HCT116 (cell line): ENCODE results near the gene TAGLN.
"Not testable (repeated sequence)": the region's sequence is repeated elsewhere in the genome, so short reads cannot be mapped to it uniquely, and the experiment has no call there.

Source experiments
- CEBPB ChIP-seq: IDR thresholded peaks from 2 replicates; pipeline ENCODE4 v1.6.1; 2012; ENCODE audit warnings: low read depth
- CTCF ChIP-seq, 3 experiments: fragments of 200-600 bp in 1 of 3; sonication (generic) in 1 of 3; IDR thresholded peaks in 2 of 3; conservative IDR thresholded peaks in 1 of 3; 2 replicates each; pipeline ENCODE4 v1.5.1; 2012 to 2017; ENCODE audit warnings: low read depth in 2 of 3, low read length in 2 of 3, antibody characterized with exemption in 1 of 3, borderline replicate concordance in 1 of 3, control low read depth in 1 of 3, mild to moderate bottlenecking in 1 of 3, mixed read lengths in 1 of 3, mixed run types in 1 of 3, moderate library complexity in 1 of 3; ENCODE audit not compliant: insufficient read depth in 1 of 3
- ELF1 ChIP-seq: IDR thresholded peaks from 2 replicates; pipeline ENCODE4 v1.6.1; 2012; ENCODE audit warnings: low read depth, borderline replicate concordance
- EZH2 ChIP-seq: fragments of 200-600 bp; sonication (generic); IDR thresholded peaks from 2 replicates; pipeline ENCODE4 v1.6.1; 2017; ENCODE audit warnings: antibody characterized with exemption, mixed run types
- POLR2A ChIP-seq: IDR thresholded peaks from 2 replicates; pipeline ENCODE4 v1.7.0; 2011; ENCODE audit warnings: borderline replicate concordance; ENCODE audit not compliant: insufficient read depth, insufficient read length; ENCODE audit errors: extremely low read depth
- POLR2AphosphoS5 ChIP-seq: IDR thresholded peaks from 2 replicates; pipeline ENCODE4 v1.6.1; 2011; ENCODE audit warnings: mild to moderate bottlenecking, low read depth, low read length, moderate library complexity
- RAD21 ChIP-seq: IDR thresholded peaks from 2 replicates; pipeline ENCODE4 v1.6.1; 2012; ENCODE audit warnings: low read depth, mild to moderate bottlenecking
- REST ChIP-seq: IDR thresholded peaks from 2 replicates; pipeline ENCODE4 v1.6.1; 2012; ENCODE audit warnings: low read depth
- SIN3A ChIP-seq: IDR thresholded peaks from 2 replicates; pipeline ENCODE4 v1.6.1; 2012; ENCODE audit warnings: low read depth

- TF ChIP-seq POLR2A, ELF1, CEBPB, POLR2AphosphoS5, RAD21, SIN3A, REST, EZH2: not testable (repeated sequence)
- TF ChIP-seq CTCF (IDR thresholded peaks at IDR 0.05 in 2 of 3, conservative IDR thresholded peaks at IDR 0.05 in 1 of 3; ENCODE audit: borderline replicate concordance in 1 of 3, insufficient read depth in 1 of 3, low read depth in 2 of 3, low read length in 2 of 3) = 0 out of 6 replicates have a peak, but pooled peaks of 1 of the 3 experiments have one; percentile 8
These were observed 9.5 kb downstream of the TAGLN start for GRCh38 chr11:117208710-117209109.
